Measurements from ENCODE around the gene FAM174C.

GRCh38 chr19:1234051-1234954, 41.0 kb upstream of the FAM174C start:
- TF ChIP-seq, protein P1, sequence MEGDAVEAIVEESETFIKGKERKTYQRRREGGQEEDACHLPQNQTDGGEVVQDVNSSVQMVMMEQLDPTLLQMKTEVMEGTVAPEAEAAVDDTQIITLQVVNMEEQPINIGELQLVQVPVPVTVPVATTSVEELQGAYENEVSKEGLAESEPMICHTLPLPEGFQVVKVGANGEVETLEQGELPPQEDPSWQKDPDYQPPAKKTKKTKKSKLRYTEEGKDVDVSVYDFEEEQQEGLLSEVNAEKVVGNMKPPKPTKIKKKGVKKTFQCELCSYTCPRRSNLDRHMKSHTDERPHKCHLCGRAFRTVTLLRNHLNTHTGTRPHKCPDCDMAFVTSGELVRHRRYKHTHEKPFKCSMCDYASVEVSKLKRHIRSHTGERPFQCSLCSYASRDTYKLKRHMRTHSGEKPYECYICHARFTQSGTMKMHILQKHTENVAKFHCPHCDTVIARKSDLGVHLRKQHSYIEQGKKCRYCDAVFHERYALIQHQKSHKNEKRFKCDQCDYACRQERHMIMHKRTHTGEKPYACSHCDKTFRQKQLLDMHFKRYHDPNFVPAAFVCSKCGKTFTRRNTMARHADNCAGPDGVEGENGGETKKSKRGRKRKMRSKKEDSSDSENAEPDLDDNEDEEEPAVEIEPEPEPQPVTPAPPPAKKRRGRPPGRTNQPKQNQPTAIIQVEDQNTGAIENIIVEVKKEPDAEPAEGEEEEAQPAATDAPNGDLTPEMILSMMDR (IDR thresholded peaks at IDR 0.05) = no peak
- TF ChIP-seq ZFX (IDR thresholded peaks at IDR 0.05; ENCODE audit: borderline replicate concordance) = no peak
